GDM1 (cell line): Measurements from ENCODE around the gene PRPF31.
"Not testable (repeated sequence)": the region's sequence is repeated elsewhere in the genome, so short reads cannot be mapped to it uniquely, and the experiment has no call there.

Experiments used
- DNase-seq: peaks from one replicate; lab custom pipeline; 2025; lab: John Stamatoyannopoulos, UW

PRPF31 gene, protein sequence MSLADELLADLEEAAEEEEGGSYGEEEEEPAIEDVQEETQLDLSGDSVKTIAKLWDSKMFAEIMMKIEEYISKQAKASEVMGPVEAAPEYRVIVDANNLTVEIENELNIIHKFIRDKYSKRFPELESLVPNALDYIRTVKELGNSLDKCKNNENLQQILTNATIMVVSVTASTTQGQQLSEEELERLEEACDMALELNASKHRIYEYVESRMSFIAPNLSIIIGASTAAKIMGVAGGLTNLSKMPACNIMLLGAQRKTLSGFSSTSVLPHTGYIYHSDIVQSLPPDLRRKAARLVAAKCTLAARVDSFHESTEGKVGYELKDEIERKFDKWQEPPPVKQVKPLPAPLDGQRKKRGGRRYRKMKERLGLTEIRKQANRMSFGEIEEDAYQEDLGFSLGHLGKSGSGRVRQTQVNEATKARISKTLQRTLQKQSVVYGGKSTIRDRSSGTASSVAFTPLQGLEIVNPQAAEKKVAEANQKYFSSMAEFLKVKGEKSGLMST

DNA sequence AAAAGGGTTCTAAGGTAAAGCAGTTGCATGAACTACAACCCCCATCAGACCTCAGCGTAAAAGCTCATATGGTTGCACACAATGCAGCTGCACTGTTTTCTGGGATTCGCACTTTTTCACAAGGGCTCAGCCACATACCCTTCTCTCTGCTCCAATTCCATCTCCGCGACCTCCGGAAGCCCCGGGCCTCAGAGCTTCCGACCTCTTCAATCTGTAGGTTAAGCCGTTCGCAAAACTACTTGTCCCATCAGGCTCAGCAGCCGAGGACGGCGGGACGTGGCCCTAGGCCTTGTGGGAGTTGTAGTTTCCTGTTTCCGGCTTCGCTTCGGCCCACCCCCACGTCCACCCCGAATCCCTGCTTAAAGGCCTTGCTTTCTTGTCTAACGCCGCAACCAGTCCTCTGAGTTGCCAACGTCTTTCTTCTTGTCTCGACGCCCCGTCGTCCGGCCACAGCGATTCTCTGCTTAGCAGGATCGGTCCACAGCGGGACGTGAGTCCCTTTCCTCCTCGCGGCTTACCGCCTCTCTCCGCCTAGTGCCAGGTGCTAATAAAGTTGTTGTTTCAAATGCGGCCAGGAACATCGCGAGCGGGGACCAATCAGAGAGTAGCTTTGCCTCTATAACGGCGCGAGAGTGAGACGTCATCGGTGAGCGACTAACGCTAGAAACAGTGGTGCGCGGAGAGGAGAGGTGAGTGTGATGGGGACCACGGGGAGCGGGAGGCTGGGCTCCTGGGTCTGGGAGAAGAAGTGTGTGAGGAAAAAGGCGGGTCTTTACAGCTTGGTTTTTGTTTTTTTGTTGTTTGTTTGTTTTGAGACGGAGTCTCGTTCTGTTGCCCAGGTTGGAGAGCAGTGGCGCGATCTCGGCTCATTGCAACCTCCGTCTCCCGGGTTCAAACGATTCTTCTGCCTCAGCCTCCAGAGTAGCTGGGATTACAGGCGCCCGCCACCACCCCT, at the start of gene PRPF31, which contains the start of gene TFPT:
Gene PRPF31 (plus strand): TSS at position 646 of the 955 bp plus-strand sequence. CDS start 2,525 bp downstream, outside the sequence.
Gene TFPT (minus strand): TSS at position 549 of the 955 bp plus-strand sequence. CDS start 388 bp downstream, at position 161.
- peak; percentile 93 for DNase-seq

DNA sequence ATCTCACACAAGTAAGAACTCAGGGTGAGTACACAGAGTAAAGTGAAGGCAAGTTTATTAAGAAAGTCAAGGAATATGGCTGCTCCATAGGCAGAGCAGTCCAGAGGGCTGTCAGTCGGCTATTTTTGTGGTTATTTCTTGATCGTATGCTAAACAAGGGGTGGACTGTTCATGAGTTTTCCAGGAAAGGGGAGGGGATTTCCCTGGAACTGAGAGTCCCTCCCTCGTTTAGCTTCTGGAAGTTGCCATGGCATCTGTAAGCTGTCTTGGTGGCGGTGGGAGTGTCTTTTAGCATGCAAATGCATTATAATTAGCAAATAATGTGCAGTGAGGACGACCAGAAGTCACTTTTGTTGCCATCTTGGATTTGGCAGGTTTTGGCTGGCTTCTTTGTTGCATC, 46.1 kb upstream of the PRPF31 start:
- no peak for DNase-seq

DNA sequence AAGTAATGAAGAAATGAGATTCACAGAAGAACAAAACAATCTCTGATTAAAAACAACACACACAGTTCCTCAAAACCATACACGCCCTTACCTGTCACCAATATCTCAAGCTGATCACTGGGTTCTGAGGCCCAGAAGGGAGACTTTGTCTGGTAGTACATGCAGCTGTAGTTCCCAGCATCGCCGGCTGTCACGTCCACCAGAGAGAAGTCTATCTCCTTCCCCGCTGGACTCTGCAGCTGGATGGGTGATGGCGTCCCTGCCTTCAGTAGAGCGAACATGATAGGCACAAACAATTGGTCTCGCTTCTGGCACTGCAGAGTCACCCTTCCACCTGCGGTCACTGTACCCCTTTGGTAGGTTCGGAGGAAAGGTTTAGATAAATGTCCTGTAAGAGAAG, 41.7 kb upstream of the PRPF31 start:
- no peak for DNase-seq

DNA sequence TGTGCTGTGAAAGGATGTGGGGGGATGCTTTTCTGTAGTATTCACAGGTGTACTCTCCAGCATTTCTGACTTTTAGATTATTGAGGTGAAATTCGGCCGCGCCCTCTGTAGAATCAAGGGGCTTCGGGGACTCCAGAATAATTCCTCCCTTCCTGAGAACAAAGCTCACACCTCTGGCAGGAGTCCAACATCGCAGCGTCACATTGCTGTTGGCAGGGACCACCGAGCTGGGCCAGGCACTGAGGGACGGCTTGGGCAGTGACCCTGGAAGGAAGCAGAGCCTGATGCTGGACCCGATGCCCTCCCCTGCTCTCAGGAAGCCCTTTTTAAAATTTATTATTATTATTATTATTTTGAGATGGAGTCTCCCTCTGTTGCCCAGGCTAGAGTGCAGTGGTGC, 40.7 kb upstream of the PRPF31 start:
- DNase-seq: no peak

DNA sequence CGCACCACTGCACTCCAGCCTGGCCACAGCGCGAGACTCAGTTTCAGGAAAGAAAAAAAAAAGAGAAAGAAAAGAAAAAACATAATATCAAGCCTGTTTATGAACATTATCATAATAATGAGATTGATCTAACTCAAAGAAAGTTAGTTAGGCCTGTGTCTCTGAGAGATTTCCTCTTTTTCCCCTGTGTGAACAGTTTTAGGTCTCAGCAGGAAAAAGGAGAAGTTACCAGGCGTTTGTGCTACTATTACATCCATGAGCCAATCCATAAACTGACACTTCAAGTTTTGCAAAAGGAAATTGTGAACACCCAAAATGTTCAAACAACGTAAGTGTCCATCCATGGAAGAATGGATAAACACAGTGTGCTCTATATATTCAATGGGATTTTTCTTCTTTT, 38.2 kb upstream of the PRPF31 start:
- DNase-seq: peak; percentile 45

DNA sequence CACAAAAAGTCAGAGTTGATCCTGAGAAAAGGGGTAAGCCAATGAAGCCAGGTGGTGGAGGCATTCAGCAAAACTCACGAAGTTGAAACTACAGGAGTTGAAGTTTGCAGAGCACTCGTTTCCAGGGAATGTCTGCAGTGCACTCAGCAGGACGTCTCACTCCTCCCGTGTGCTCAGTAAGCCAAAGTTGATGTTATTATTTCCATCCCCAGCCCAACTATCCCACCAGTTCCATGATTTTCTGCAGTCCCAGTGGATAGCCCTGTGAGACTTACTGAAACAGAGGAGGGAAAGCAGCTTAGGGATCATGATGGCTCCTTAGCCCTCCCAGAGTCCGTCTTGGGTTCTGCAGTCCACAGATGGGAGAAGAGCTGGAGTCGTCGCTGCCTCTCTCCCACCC, 34.5 kb upstream of the PRPF31 start, which contains the start of gene TARM1:
Gene TARM1 (minus strand): TSS at position 334 of the 400 bp plus-strand sequence. CDS start 25 bp downstream, at position 309.
- no peak for DNase-seq

DNA sequence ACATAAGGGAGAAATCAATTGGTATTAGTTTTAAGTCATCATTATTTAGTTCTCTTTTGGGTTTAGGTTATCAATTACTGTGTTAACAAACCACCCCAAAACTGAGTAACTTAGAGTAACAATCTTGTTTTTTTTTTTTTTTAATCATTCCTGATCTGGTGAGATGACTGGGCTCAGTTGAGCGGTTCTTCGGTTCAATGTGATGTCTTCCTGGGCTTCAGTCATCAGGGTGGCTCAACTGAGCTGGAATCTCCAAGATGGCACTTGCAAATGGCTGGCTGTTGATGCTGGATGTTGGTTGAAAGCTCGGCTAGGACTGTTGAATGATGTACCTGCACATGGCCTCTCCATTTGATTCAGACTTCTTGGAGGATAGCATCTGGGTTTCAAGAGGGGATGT, 31.1 kb upstream of the PRPF31 start:
- DNase-seq: no peak

DNA sequence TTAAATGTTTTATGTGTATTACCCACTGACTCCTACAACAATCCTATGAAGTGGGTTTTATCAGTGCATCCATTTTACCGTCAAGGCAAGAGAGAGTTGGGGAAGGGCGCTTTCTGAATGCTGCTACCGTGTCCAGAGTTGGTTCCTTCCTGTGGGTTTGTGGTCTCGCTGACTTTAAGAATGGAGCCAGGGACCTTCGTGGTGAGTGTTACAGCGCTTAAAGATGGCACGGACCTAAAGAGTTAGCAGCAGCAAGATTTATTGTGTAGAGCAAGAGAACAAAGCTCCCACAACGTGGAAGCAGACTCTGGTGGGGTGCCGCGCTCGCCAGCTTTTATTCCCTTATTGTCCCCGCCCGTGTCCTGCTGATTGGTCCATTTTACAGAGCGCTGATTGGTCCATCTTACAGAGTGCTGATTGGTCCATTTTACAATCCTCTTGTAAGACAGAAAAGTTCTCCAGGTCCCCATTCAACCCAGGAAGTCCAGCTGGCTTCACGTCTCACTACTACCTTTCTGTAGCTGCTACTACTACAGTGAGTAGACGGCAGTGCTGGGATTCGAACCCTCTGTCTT, 21.0 kb upstream of the PRPF31 start:
- DNase-seq: peak; percentile 67

DNA sequence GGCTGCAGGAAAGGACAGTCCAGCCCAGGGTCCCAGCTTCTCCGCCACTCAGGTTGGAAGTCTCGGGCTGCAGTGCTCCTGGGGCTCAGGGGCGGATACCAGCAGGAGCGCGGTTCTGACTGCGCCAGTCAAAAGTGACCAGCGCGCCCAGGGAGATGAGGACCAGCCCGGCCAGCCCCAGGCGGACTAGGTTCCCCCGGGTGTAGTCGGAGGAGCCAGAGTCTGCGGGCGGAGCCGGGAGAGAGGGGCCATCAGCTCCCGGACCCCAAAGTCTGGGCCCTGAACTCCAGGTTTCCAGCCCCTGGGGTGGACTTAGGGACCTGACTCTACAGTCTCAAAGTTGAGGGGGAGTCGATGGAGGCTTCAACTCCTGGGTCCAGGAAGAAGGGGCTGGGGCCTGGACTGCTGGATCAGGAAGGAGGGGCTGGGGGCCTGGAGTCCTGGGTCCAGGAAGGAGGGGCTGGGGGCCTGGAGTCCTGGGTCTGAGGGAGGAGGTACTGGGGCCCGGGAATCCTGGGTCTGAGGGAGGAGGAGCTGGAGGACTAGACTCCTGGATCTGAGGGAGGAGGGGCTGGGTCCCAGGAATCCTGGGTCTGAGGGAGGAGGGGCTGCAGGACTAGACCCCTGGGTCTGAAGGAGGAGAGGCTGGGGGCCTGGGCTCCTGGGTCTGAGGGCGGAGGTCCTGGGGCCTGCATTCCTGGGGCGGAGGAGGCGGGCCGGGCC, 20.3 kb upstream of the PRPF31 start:
- no peak for DNase-seq

DNA sequence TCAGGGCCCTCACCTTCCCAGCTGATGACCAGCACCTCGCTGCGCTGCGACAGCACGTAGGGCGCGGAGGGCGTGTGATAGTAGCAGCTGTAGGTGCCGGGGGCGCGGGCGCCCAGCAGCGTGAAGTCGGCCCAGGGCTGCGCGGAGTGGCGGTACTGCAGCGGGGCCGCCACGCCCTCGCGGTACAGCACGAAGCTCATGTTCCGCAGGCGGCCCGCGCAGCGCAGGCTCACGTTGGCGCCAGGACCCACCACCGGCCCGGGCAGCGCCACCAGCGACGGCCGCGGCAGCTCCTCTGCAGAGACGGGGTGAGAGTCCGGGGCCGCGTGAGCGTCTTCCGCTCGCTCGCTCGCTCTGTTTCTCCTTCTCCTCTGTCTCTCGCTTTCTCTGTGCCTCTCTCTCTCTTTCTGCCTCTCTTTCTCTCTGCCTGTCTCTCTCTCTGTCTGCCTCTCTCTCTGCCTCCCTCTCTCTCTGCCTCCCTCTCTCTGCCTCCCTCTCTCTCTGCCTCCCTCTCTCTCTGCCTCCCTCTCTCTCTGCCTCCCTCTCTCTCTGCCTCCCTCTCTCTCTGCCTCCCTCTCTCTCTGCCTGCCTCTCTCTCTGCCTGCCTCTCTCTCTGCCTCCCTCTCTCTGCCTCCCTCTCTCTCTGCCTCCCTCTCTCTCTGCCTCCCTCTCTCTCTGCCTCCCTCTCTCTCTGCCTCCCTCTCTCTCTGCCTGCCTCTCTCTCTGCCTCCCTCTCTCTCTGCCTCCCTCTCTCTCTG, 19.5 kb upstream of the PRPF31 start:
- not testable (repeated sequence) for DNase-seq

DNA sequence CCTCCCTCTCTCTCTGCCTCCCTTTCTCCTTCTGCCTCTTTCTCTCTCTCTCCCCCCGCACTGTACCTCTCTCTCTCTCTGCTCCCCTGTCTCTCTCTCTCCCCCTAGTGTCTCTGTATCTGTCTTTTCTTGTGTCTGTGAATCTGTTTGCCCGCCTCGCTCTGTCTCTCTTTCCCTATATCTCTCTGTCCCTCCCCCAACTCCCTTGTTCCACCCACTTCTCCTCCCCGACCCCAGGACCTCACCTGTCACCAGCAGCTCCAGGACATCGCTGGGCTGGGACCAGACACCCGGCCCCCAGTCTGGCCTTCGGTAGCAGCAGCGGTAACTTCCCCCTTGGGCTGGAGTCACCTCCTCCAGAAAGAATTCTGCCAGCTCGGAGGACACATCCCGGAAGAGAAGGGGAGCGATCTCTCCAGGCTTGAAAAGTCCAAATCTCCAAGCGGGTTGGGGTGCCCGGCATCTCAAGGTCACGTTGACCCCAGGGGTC, 18.9 kb upstream of the PRPF31 start:
- DNase-seq: no peak

DNA sequence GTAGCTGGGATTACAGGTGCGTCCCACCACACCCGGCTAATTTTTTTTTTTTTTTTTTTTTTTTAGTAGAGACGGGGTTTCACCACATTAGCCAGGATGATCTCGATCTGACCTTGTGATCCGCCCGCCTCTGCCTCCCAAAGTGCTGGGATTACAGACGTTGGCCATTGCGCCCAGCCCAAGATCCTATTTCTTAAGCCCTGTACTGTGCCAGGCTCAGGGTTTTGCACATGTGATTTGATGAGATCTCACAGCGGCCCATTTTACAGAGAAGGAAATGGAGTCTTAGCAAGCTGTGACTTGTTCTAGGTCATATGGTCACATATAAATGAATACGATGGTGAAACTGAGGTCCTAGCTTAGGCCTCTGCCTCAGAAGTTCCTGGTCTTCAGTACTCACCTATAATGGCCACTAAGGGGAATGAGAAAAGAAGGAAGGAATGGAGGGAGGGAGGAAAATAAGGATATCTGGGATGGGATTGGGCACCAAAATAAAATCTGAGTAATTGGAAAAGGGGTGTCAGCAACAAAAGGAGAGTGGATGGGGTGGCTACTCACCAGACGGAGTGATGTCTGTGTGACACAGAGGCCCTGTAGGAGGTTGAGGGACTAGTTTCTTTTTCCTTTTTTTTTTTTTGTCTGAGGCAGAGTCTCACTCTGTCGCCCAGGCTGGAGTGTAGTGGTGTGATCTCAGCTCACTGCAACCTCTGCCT, 16.2 kb upstream of the PRPF31 start:
- DNase-seq: no peak

DNA sequence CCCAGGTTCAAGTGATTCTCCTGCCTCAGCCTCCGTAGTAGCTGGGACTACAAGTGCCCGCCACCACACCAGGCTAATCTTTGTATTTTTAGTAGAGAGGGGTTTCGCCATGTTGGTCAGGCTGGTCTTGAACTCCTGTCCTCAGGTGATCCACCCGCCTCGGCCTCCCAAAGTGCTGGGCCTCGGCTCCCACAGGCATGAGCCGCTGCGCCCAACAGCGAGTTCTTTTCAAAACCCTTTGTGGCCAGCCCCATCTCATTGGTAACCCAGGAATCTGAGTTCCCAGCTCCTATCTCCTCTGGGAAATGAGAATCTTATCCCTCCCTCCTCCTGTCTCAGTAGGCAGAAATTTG, 15.7 kb upstream of the PRPF31 start:
- DNase-seq: not testable (repeated sequence)

DNA sequence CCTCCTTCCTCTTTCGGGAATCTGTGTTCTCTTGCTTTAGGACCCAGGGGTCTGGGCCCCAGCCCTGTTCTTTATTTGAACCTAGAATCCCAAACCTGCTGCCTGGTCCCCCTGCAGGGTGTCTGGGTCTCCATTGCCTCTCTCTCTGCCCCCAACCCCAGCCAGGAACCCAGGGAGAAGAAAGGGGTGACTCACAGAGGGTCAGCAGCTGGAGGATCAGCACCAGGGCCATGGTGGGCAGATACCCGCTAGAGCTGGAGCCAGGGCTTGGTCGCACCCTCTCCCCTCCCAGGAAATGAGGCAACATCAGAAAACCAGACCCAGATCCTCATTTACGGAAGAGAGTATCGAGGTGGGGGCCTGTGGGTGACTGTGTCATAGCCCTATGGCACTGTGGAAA, 15.0 kb upstream of the PRPF31 start, which contains the start of gene OSCAR:
Gene OSCAR (minus strand): TSS at position 243 of the 400 bp plus-strand sequence. CDS start 11 bp downstream, at position 232.
- no peak for DNase-seq

DNA sequence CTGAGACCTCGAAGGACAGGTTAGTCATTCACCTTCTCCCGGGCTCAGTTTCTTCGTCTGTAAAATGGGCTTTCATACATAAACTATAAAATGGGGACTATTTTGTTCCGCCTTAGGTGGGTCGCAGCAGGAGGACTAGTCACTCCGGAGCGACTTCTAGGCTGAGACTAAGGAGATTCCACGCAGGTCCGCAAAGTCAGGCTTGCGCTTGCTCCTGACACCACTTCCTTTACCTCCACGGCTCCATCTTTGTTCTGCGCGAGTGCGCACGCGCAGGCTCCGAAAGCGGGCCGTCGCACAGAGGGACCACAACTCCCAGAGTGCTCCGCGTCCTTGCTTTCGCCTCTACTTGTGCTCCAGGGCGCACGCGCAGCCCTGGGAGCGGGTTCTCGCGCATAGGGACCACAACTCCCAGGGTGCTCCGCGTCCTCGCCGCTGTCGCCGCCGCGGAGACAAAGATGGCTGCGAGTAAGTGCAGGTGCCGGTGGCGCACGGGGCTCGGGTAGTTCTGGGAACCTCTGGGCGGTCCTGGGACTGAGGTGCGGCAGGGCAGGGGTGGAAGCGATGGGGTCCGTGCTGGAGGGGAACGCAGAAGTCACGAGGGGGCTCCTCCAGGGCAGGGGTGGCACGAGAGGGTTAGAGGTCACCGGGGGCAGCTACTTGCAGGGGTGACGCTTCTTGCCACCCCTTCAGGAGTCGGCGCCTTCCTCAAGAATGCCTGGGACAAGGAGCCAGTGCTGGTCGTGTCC, 13.0 kb upstream of the PRPF31 start, which contains the start of gene NDUFA3:
Gene NDUFA3 (plus strand): TSS at position 435 of the 749 bp plus-strand sequence. CDS start 24 bp downstream, at position 459.
- peak; percentile 98 for DNase-seq

DNA sequence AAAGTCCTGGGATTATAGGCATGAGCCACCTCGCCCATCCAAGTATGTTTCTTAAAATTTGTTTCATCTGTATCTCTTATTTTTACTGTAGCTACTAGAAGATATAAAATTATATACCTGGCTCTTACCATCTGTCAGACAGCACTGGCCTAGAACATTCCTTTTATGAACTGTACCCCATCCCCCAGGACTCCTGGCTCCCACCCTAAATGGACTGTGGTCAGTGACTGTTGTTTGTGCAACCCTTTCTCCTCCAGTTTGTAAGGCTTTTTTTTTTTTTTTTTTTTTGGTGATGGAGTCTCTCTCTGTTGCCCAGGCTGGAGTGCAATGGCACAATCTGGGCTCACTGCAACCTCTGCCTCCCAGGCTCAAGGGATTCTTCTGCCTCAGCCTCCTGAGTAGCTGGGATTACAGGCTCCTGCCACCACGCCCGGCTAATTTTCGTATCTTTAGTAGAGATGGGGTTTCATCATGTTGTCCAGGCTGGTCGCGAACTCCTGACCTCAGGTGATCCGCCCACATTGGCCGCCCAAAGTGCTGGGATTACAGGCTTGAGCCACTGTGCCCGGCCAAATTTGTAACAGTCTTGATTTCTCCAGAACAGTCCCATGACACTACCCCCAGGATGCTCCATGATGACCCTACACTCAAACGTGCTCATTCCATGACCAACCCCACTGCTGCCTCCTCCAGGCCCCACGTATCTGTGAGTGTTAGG, 10.4 kb upstream of the PRPF31 start:
- no peak for DNase-seq

DNA sequence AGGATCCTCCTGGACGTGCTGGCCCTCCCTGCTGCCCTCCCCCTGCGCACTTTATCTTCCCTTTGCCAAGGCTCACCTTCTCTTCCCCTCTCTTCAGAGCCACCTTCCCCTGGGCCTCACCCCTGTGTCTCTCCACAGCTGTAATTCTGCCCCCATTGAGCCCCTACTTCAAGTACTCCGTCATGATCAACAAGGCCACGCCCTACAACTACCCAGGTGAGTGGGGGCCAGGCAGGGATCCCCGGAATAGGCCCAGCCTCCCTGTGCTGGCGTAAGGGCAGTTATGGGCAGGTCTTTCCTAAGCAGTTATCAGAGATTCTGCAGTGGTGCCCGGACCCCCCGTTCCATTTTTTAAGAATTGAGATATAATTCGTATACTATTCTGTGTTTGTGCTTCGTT, 9.8 kb upstream of the PRPF31 start:
- no peak for DNase-seq

DNA sequence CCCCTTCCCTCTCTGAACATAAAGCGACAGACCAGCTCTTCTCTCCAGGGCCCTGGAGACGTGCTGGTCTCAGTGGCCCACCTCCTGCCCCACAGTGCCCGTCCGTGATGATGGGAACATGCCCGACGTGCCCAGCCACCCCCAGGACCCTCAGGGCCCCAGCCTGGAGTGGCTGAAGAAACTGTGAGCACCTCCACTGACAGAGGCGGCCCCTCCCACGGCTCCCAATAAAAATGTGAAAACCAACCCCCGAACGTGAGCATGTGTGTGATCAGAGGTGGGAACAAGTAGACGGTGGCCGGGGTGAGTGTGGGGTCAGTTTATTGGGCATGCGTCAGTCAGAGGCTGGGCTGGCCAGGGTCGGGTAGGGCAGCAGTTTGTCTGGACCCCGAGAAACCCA, 8.8 kb upstream of the PRPF31 start:
- DNase-seq: no peak
